Suprapubic skin (tissue), 4 donors: ENCODE measurements around the gene KCP.

ENCODE experiments used
- CTCF ChIP-seq, 2 donors: fragments of 200-600 bp in 1 of 2; fragments of 450-650 bp in 1 of 2; sonication (generic) in 1 of 2; IDR thresholded peaks; one replicate each; pipeline ENCODE4 v1.5.1; 2016 to 2019; ENCODE audit warnings: antibody characterized with exemption in 2 of 2, mild to moderate bottlenecking in 1 of 2, moderate library complexity in 1 of 2
- EP300 ChIP-seq: sonication (generic); formaldehyde crosslinking; IDR thresholded peaks from one replicate; pipeline ENCODE4 v1.6.1; 2017; ENCODE audit warnings: antibody characterized with exemption
- POLR2A ChIP-seq, 2 donors: fragments of 450-650 bp; IDR thresholded peaks; one replicate each; pipeline ENCODE4 v1.6.1; 2017; ENCODE audit warnings: antibody characterized with exemption in 2 of 2, mild to moderate bottlenecking in 2 of 2, moderate library complexity in 2 of 2
- POLR2AphosphoS5 ChIP-seq, 3 donors: sonication (generic); formaldehyde crosslinking; IDR thresholded peaks; one replicate each; pipeline ENCODE4 v1.6.1; 2017; ENCODE audit warnings: antibody characterized with exemption in 3 of 3

GRCh38 chr7:128911423-128912031, 1.0 kb upstream of the KCP start:
- no peak for TF ChIP-seq CTCF (IDR thresholded peaks at IDR 0.05)
- no peak for TF ChIP-seq EP300
- TF ChIP-seq POLR2A (IDR thresholded peaks at IDR 0.05): no peak
- TF ChIP-seq POLR2AphosphoS5 (IDR thresholded peaks at IDR 0.05): no peak
